HepG2 (cell line): ENCODE data around the gene DENND5B. TPM values are rescaled to one million over a fixed set of nuclear protein-coding genes. Genes with fewer than 3 reads are reported as not detected.

ENCODE experiments used
- ATAC-seq: fragments of 200-7000 bp; cut with Tn5 transposase; 3 replicates; pipeline ENCODE4 v1.9.1; 2020; ENCODE audit warnings: mild to moderate bottlenecking, moderate library complexity
- BruUV-seq: library from RNA; stranded (reverse); fragments of 400-500 nt; replicated peaks from 2 replicates; lab custom pipeline; 2021; lab: Mats Ljungman, UMichigan
- CTCF ChIA-PET: fragments of 300-600 bp; formaldehyde crosslinking; extraction: SDS; loops from one replicate; lab custom pipeline; 2021; ENCODE audit warnings: low total read pairs, inconsistent platforms, low intra/inter-chr PET ratio; lab: Yijun Ruan, JAX
- POLR2A ChIA-PET: fragments of 350-600 bp; sonication (Branson Sonifier 250); formaldehyde crosslinking; loops from one replicate; lab custom pipeline; 2020; ENCODE audit warnings: antibody characterized with exemption, inconsistent platforms; lab: Yijun Ruan, JAX
- DNase-seq: peaks from one replicate; pipeline ENCODE4 v3.0.0-alpha.2; 2015; ENCODE audit warnings: low spot score
- FAIRE-seq: peaks from 3 replicates; lab custom pipeline; 2011; peaks lifted over from hg19 to GRCh38; lab: Jason Lieb, UNC
- H2AFZ ChIP-seq: one replicate; pipeline ENCODE4 v1.6.1; 2011; ENCODE audit warnings: low read length, inconsistent platforms
- H3K27ac ChIP-seq: fragments of 300-600 bp; 3 replicates; pipeline ENCODE4 v1.8.0; 2011; ENCODE audit warnings: mixed run types, mild to moderate bottlenecking, mixed read lengths, low read length, inconsistent platforms; ENCODE audit not compliant: insufficient read depth; ENCODE audit errors: extremely low read length
- H3K27me3 ChIP-seq, 2 experiments: fragments of 200-600 bp in 1 of 2; 2 replicates in 1 of 2; 3 replicates in 1 of 2; pipeline versions ENCODE4 v1.6.0 to v1.8.0; 2011; ENCODE audit warnings: low read length in 2 of 2, mild to moderate bottlenecking in 2 of 2, moderate library complexity in 2 of 2, inconsistent platforms in 1 of 2; ENCODE audit not compliant: insufficient read depth in 2 of 2, control insufficient read depth in 1 of 2
- H3K36me3 ChIP-seq, 2 experiments: fragments of 200-600 bp in 1 of 2; replicated peaks in 1 of 2; 2 replicates in 1 of 2; 3 replicates in 1 of 2; pipeline versions ENCODE4 v1.5.1 to v1.8.0; 2011; ENCODE audit warnings: low read length in 2 of 2, inconsistent platforms in 1 of 2; ENCODE audit not compliant: insufficient read depth in 2 of 2, control insufficient read depth in 1 of 2
- H3K4me1 ChIP-seq: 2 replicates; pipeline ENCODE4 v1.5.1; 2012; ENCODE audit warnings: low read length, inconsistent platforms; ENCODE audit not compliant: insufficient read depth
- H3K4me2 ChIP-seq: 2 replicates; pipeline ENCODE4 v1.6.0; 2011; ENCODE audit warnings: low read depth, low read length, inconsistent platforms
- H3K4me3 ChIP-seq, 3 experiments: fragments of 200-600 bp in 1 of 3; sonication (generic), shearing (Covaris generic) in 1 of 3; replicated peaks in 1 of 3; 2 replicates each; pipeline ENCODE4 v1.5.1; 2011 to 2016; ENCODE audit warnings: low read length in 3 of 3, inconsistent platforms in 2 of 3, low read depth in 2 of 3, mild to moderate bottlenecking in 2 of 3, control low read depth in 1 of 3, mixed read lengths in 1 of 3; ENCODE audit not compliant: insufficient read depth in 1 of 3
- H3K79me2 ChIP-seq: one replicate; pipeline ENCODE4 v1.6.1; 2011; ENCODE audit warnings: low read length, inconsistent platforms; ENCODE audit not compliant: insufficient read depth
- H3K9ac ChIP-seq: 2 replicates; pipeline ENCODE4 v1.6.0; 2011; ENCODE audit warnings: mild to moderate bottlenecking, low read depth, low read length, inconsistent platforms; ENCODE audit not compliant: insufficient read depth
- H3K9me3 ChIP-seq: 2 replicates; pipeline ENCODE4 v1.5.1; 2012; ENCODE audit warnings: mild to moderate bottlenecking, low read length
- H4K20me1 ChIP-seq: 2 replicates; pipeline ENCODE4 v1.6.0; 2011; ENCODE audit warnings: inconsistent platforms, mild to moderate bottlenecking, low read length, moderate library complexity; ENCODE audit not compliant: insufficient read depth
- ARNT2 ChIP-seq: sonication (generic); formaldehyde crosslinking; IDR thresholded peaks from 2 replicates; pipeline ENCODE4 v1.8.0; 2022; ENCODE audit warnings: mild to moderate bottlenecking, low read depth, missing genetic modification reagents, moderate library complexity
- EED ChIP-seq: sonication (generic); formaldehyde crosslinking; IDR thresholded peaks from 2 replicates; pipeline ENCODE4 v1.5.0; 2020; ENCODE audit warnings: mild to moderate bottlenecking, missing genetic modification reagents
- FOXC1 ChIP-seq: sonication (generic); formaldehyde crosslinking; IDR thresholded peaks from 2 replicates; pipeline ENCODE4 v1.8.0; 2022; ENCODE audit warnings: mild to moderate bottlenecking, missing genetic modification reagents, borderline replicate concordance
- HMGXB4 ChIP-seq, 2 experiments: sonication (generic) in 1 of 2; formaldehyde crosslinking in 1 of 2; IDR thresholded peaks; 2 replicates each; pipeline versions ENCODE4 v1.4.0 to v1.6.1; 2018 to 2020; ENCODE audit warnings: missing genetic modification reagents in 2 of 2, borderline replicate concordance in 1 of 2, low read depth in 1 of 2, mild to moderate bottlenecking in 1 of 2, missing biosample characterization in 1 of 2
- JARID2 ChIP-seq: sonication (generic); formaldehyde crosslinking; IDR thresholded peaks from 2 replicates; pipeline ENCODE4 v1.8.1; 2023; ENCODE audit warnings: missing genetic modification reagents, inconsistent platforms; ENCODE audit not compliant: insufficient replicate concordance
- JDP2 ChIP-seq: sonication (generic); formaldehyde crosslinking; IDR thresholded peaks from 2 replicates; pipeline ENCODE4 v1.8.1; 2022; ENCODE audit warnings: missing genetic modification reagents, borderline replicate concordance
- NFE2 ChIP-seq: sonication (generic); formaldehyde crosslinking; IDR thresholded peaks from 2 replicates; pipeline ENCODE4 v1.4.0; 2020; ENCODE audit warnings: missing genetic modification reagents
- TBX2 ChIP-seq: sonication (generic); formaldehyde crosslinking; IDR thresholded peaks from 2 replicates; pipeline ENCODE4 v1.5.0; 2020; ENCODE audit warnings: missing genetic modification reagents, mild to moderate bottlenecking, borderline replicate concordance
- ZFP1 ChIP-seq: IDR thresholded peaks from 2 replicates; pipeline ENCODE4 v1.6.1; 2016
- ZNF12 ChIP-seq: sonication (generic); formaldehyde crosslinking; IDR thresholded peaks from 2 replicates; pipeline ENCODE4 v1.5.0; 2020; ENCODE audit warnings: missing genetic modification reagents
- ZNF251 ChIP-seq: sonication (generic); formaldehyde crosslinking; IDR thresholded peaks from 2 replicates; pipeline ENCODE4 v1.9.0; 2021; ENCODE audit warnings: mild to moderate bottlenecking, missing genetic modification reagents
- ZNF326 ChIP-seq: sonication (generic); formaldehyde crosslinking; IDR thresholded peaks from 2 replicates; pipeline ENCODE4 v1.4.0; 2020; ENCODE audit warnings: missing genetic modification reagents, borderline replicate concordance
- ZNF580 ChIP-seq: IDR thresholded peaks from 2 replicates; pipeline ENCODE4 v1.6.1; 2016; ENCODE audit warnings: low read depth, borderline replicate concordance
- ZNF597 ChIP-seq: sonication (generic); formaldehyde crosslinking; IDR thresholded peaks from 2 replicates; pipeline ENCODE4 v1.5.0; 2020; ENCODE audit warnings: missing genetic modification reagents
- ZNF720 ChIP-seq: sonication (generic); formaldehyde crosslinking; IDR thresholded peaks from 2 replicates; pipeline ENCODE4 v1.4.0; 2020; ENCODE audit warnings: missing genetic modification reagents
- ZNF83 ChIP-seq: sonication (generic); formaldehyde crosslinking; IDR thresholded peaks from 2 replicates; pipeline ENCODE4 v1.4.0; 2020; ENCODE audit warnings: missing genetic modification reagents, mild to moderate bottlenecking, borderline replicate concordance
- WGBS: methylation state at CpG from one replicate; pipeline ENCODE4 v1.1.6; 2017; ENCODE audit warnings: low lambda C conversion rate; 5-methylcytosine and 5-hydroxymethylcytosine counted together
- in situ Hi-C: cut with HindIII; loops from 2 replicates; pipeline ENCODE4 v1.10.0; 2017; ENCODE audit warnings: low pct_unique_long_range_greater_than_20kb; ENCODE audit not compliant: extremely low pct_ligation_motif_present
- intact Hi-C: fragments of 100-400 bp; cut with micrococcal nuclease; formaldehyde crosslinking; loops from one replicate; pipeline ENCODE4 v1.10.0; 2022; ENCODE audit not compliant: unreplicated experiment
- polyA plus RNA-seq, 8 experiments: library from polyadenylated mRNA; depleted of rRNA in 3 of 8; stranded (reverse) in 7 of 8; unstranded in 1 of 8; fragments of >200 nt; fragmentation: Illumina TruSeq in 4 of 8; extraction: Trizol in 4 of 8; gene quantifications; 2 replicates each; pipeline versions ENCODE4 v1.2.1 to v1.2.3, GENCODE V29; 2011 to 2016; ENCODE audit warnings: low read depth in 4 of 8, missing spikeins in 1 of 8, mixed read lengths in 1 of 8; ENCODE audit not compliant: insufficient read depth in 1 of 8
- total RNA-seq, 5 experiments: library from RNA; depleted of rRNA; stranded (reverse); fragments of >200 nt; fragmentation: Illumina TruSeq; extraction: Trizol; gene quantifications; 2 replicates each; pipeline ENCODE4 v1.2.3, GENCODE V29; 2016; ENCODE audit warnings: low read depth in 1 of 5
- TF ChIP-seq, protein P1 (sequence below): sonication (generic); formaldehyde crosslinking; IDR thresholded peaks from 2 replicates; pipeline ENCODE4 v1.8.1; 2022; ENCODE audit warnings: low read depth, mild to moderate bottlenecking, missing genetic modification reagents

Gene DENND5B
- total and polyA plus RNA-seq, 2 of the 13 experiments (the other 11 are each of a cell fraction or from before 2014, with no cell fraction given), result 14.7 to 18.7 TPM

- no peak for ATAC-seq
- no peaks in the 10 kb centered on the region for H3K27me3 ChIP-seq
- no TSS peak for BruUV-seq
- peak overlapping the region; percentile 8 for H3K27ac ChIP-seq
- peaks cover 3% of the 10 kb centered on the region; the same call in 1 of the 2 replicates for H4K20me1 ChIP-seq
- no peak for FAIRE-seq
- TF ChIP-seq JDP2 (CRISPR knock-in tag) (no peak), TBX2 (no peak), ZNF251 (CRISPR knock-in tag) (no peak), ARNT2 (CRISPR knock-in tag) (no peak), ZNF83 (CRISPR knock-in tag) (no peak), ZNF597 (CRISPR knock-in tag) (no peak), EED (CRISPR knock-in tag) (no peak), FOXC1 (CRISPR knock-in tag) (no peak), ZNF580 (CRISPR knock-in tag) (no peak), ZNF12 (no peak), HMGXB4 (CRISPR knock-in tag; IDR thresholded peaks at IDR 0.05; ENCODE audit: borderline replicate concordance in 1 of 2, low read depth in 1 of 2) (no peak), ZFP1 (CRISPR knock-in tag) (no peak), ZNF720 (CRISPR knock-in tag) (no peak), ZNF326 (CRISPR knock-in tag) (no peak), NFE2 (CRISPR knock-in tag) (no peak), JARID2 (CRISPR knock-in tag) (no peak)
- TF ChIP-seq, protein P1, sequence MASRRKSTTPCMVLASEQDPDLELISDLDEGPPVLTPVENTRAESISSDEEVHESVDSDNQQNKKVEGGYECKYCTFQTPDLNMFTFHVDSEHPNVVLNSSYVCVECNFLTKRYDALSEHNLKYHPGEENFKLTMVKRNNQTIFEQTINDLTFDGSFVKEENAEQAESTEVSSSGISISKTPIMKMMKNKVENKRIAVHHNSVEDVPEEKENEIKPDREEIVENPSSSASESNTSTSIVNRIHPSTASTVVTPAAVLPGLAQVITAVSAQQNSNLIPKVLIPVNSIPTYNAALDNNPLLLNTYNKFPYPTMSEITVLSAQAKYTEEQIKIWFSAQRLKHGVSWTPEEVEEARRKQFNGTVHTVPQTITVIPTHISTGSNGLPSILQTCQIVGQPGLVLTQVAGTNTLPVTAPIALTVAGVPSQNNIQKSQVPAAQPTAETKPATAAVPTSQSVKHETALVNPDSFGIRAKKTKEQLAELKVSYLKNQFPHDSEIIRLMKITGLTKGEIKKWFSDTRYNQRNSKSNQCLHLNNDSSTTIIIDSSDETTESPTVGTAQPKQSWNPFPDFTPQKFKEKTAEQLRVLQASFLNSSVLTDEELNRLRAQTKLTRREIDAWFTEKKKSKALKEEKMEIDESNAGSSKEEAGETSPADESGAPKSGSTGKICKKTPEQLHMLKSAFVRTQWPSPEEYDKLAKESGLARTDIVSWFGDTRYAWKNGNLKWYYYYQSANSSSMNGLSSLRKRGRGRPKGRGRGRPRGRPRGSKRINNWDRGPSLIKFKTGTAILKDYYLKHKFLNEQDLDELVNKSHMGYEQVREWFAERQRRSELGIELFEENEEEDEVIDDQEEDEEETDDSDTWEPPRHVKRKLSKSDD (CRISPR knock-in tag), result no peak
- H3K36me3 ChIP-seq, result no peaks in the 10 kb centered on the region
- H2AFZ ChIP-seq, result no peak overlapping the region
- ChIA-PET CTCF (no interaction called here), POLR2A (no interaction called here)
- peaks cover 51% of the 10 kb centered on the region for H3K79me2 ChIP-seq
- DNase-seq, result peak; percentile 10
- 86% methylated on average over 4 of the region's 4 CpGs for WGBS
- no peaks in the 10 kb centered on the region for H3K9me3 ChIP-seq
- no peak overlapping the region for H3K4me3 ChIP-seq
- H3K4me2 ChIP-seq, result no peak overlapping the region
- intact Hi-C loops (loop anchor here (5.0 kb wide), 1 partner anchor 54 kb away; no protein-coding TSS in a partner anchor), in situ Hi-C loops (loop anchor here (25.0 kb wide), 1 partner anchor 106 kb away; no protein-coding TSS in a partner anchor)
- no peak overlapping the region for H3K9ac ChIP-seq
- H3K4me1 ChIP-seq, result peaks cover 26% of the 10 kb centered on the region
Observed at GRCh38 chr12:31518680-31519227, 72.2 kb downstream of the DENND5B start.
